Tibial nerve (tissue), 4 donors: Measurements from ENCODE around the gene ZDHHC24. TPM values are rescaled to one million over a fixed set of nuclear protein-coding genes. Genes with fewer than 3 reads are reported as not detected.

Experiments
- DNase-seq, 2 donors: peaks; one replicate each; pipeline ENCODE4 v3.0.0-alpha.2; 2019; ENCODE audit warnings: low spot score in 2 of 2
- H3K27ac ChIP-seq, 4 donors: fragments of 200-600 bp; sonication (generic) in 3 of 4; one replicate each; pipeline ENCODE4 v1.5.1; 2017 to 2019; ENCODE audit warnings: mild to moderate bottlenecking in 1 of 4
- H3K27me3 ChIP-seq, 2 donors: fragments of 200-600 bp; sonication (generic) in 1 of 2; one replicate each; pipeline versions ENCODE4 v1.5.1 to v1.6.0; 2017 to 2019
- H3K36me3 ChIP-seq, 3 donors: fragments of 200-600 bp; sonication (generic); one replicate each; pipeline ENCODE4 v1.5.1; 2018 to 2019
- H3K4me1 ChIP-seq, 4 donors: fragments of 200-600 bp; sonication (generic) in 3 of 4; one replicate each; pipeline ENCODE4 v1.5.1; 2017 to 2019
- H3K4me3 ChIP-seq, 4 donors: fragments of 200-600 bp; sonication (generic) in 3 of 4; one replicate each; pipeline ENCODE4 v1.5.1; 2017 to 2019; ENCODE audit warnings: mild to moderate bottlenecking in 1 of 4, moderate library complexity in 1 of 4
- H3K9me3 ChIP-seq, 4 donors: fragments of 200-600 bp; sonication (generic) in 3 of 4; one replicate each; pipeline ENCODE4 v1.5.1; 2017 to 2019
- CTCF ChIP-seq, 5 experiments: fragments of 200-600 bp in 3 of 5; fragments of 450-650 bp in 2 of 5; sonication (generic) in 3 of 5; IDR thresholded peaks; one replicate each; pipeline ENCODE4 v1.5.1; 2016 to 2019; ENCODE audit warnings: antibody characterized with exemption in 5 of 5, mild to moderate bottlenecking in 3 of 5, moderate library complexity in 2 of 5
- EP300 ChIP-seq, 2 donors: sonication (generic); formaldehyde crosslinking; IDR thresholded peaks; one replicate each; pipeline ENCODE4 v1.6.1; 2017; ENCODE audit warnings: antibody characterized with exemption in 2 of 2, mild to moderate bottlenecking in 1 of 2
- POLR2A ChIP-seq, 2 donors: fragments of 450-650 bp; IDR thresholded peaks; one replicate each; pipeline ENCODE4 v1.6.1; 2017; ENCODE audit warnings: antibody characterized with exemption in 2 of 2, mild to moderate bottlenecking in 2 of 2, moderate library complexity in 2 of 2
- WGBS, 2 donors: methylation state at CpG; one replicate each; pipeline ENCODE4 v1.1.5; 2018; 5-methylcytosine and 5-hydroxymethylcytosine counted together
- total RNA-seq, 4 donors: library from RNA; depleted of rRNA; stranded (reverse); fragments of >200 nt; gene quantifications; one replicate each; pipeline ENCODE4 v1.1.0, GENCODE V29; 2016

The ZDHHC24 gene
- total RNA-seq, 4 donors from 2014 or later = 15.3 to 17.7 (median 16.6) TPM

GRCh38 chr11:66476841-66477251, 69.0 kb downstream of the ZDHHC24 start:
- Histone ChIP-seq H3K9me3 (no peaks in the 10 kb centered on the region), H3K4me1 (peaks cover 0 to 26% (median 9%) of the 10 kb centered on the region in 4 donors), H3K27ac (no peak overlapping the region), H3K36me3 (peaks cover 0 to 52% (median 0%) of the 10 kb centered on the region in 3 donors), H3K4me3 (no peak overlapping the region), H3K27me3 (no peaks in the 10 kb centered on the region)
- TF ChIP-seq CTCF (IDR thresholded peaks at IDR 0.05) (no peak), EP300 (IDR thresholded peaks at IDR 0.05) (no peak), POLR2A (IDR thresholded peaks at IDR 0.05) (no peak)
- 41 to 55% methylated on average over 9 of the region's 9 CpGs for WGBS, 2 donors
- DNase-seq = no peak

DNA sequence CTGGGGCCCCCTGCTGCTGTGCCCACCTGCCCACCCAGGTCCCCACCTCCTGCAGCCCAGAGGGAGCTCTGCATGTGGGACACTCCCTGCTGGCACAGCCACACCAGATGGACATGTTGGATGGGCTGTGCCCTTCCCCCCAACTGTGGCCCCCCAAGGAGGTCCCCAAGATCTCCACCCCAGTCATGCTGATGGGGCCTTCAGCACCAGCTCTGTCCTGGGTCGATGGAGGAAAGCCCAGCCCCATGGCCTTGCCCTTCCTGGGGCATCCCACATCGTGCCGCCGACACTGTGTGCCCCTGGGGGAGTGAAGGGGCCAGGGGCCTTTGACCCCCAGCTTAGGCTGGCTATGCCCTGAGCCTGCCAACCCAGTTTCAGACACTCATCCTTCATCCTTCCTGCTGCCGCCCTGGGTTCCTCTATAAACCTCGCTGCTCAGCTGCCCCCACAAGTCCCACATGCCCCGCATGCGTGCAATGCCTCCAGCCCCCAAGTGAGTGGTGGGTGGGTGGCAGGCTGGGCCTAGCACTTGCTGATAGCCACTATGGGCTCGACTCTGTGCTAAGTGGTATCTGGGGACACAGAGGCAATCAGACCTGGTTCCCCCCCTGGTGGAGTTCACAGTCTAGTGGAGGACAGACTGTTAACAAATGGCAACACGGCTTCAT, 69.5 kb downstream of the ZDHHC24 start:
- Histone ChIP-seq H3K27me3 (no peaks in the 10 kb centered on the region), H3K4me1 (peaks cover 0 to 25% (median 9%) of the 10 kb centered on the region in 4 donors), H3K27ac (no peak overlapping the region), H3K9me3 (no peaks in the 10 kb centered on the region), H3K4me3 (no peak overlapping the region), H3K36me3 (peaks cover 0 to 58% (median 0%) of the 10 kb centered on the region in 3 donors)
- no peak for DNase-seq
- no peak for TF ChIP-seq EP300 (IDR thresholded peaks at IDR 0.05)
- TF ChIP-seq POLR2A (IDR thresholded peaks at IDR 0.05) = no peak
- no peak for TF ChIP-seq CTCF (IDR thresholded peaks at IDR 0.05)
- 54 to 65% methylated on average over 8 to 9 of the region's 10 CpGs for WGBS, 2 donors

GRCh38 chr11:66475349-66476172, 70.3 kb downstream of the ZDHHC24 start:
- WGBS, 2 donors = 87% methylated on average over 15 to 37 of the region's 44 CpGs
- Histone ChIP-seq H3K27me3 (no peaks in the 10 kb centered on the region), H3K9me3 (no peaks in the 10 kb centered on the region), H3K4me1 (peaks cover 0 to 18% (median 6%) of the 10 kb centered on the region in 4 donors), H3K36me3 (peaks cover 0 to 65% (median 0%) of the 10 kb centered on the region in 3 donors), H3K4me3 (no peak overlapping the region), H3K27ac (no peak overlapping the region)
- DNase-seq = no peak
- TF ChIP-seq CTCF (IDR thresholded peaks at IDR 0.05) (no peak), EP300 (IDR thresholded peaks at IDR 0.05) (no peak), POLR2A (IDR thresholded peaks at IDR 0.05) (no peak)

GRCh38 chr11:66473608-66474515, 72.0 kb downstream of the ZDHHC24 start:
- Histone ChIP-seq H3K27ac (no peak overlapping the region), H3K9me3 (no peaks in the 10 kb centered on the region), H3K4me1 (peaks cover 0 to 9% (median under 1%) of the 10 kb centered on the region in 4 donors), H3K36me3 (peaks cover 0 to 71% (median 0%) of the 10 kb centered on the region in 3 donors), H3K27me3 (no peaks in the 10 kb centered on the region), H3K4me3 (no peak overlapping the region)
- no peak for DNase-seq
- WGBS, 2 donors = 88 to 90% methylated on average over 19 to 20 of the region's 20 CpGs
- no peak for TF ChIP-seq EP300 (IDR thresholded peaks at IDR 0.05)
- no peak for TF ChIP-seq CTCF (IDR thresholded peaks at IDR 0.05)
- no peak for TF ChIP-seq POLR2A (IDR thresholded peaks at IDR 0.05)
